Thyroid gland (tissue), 4 donors: Measurements from ENCODE around the gene PHC2.

Experiments
- CTCF ChIP-seq, 6 experiments: fragments of 200-600 bp in 3 of 6; fragments of 450-650 bp in 3 of 6; sonication (generic) in 3 of 6; IDR thresholded peaks; one replicate each; pipeline ENCODE4 v1.5.1; 2016 to 2019; ENCODE audit warnings: antibody characterized with exemption in 6 of 6, mild to moderate bottlenecking in 2 of 6, inconsistent platforms in 1 of 6, moderate library complexity in 1 of 6
- POLR2A ChIP-seq, 2 donors: fragments of 450-650 bp; IDR thresholded peaks; one replicate each; pipeline ENCODE4 v1.6.1; 2017; ENCODE audit warnings: antibody characterized with exemption in 2 of 2, mild to moderate bottlenecking in 2 of 2, moderate library complexity in 1 of 2

- TF ChIP-seq POLR2A (IDR thresholded peaks at IDR 0.05) (no peak), CTCF (IDR thresholded peaks at IDR 0.05) (no peak)
Observed at GRCh38 chr1:33302325-33302724, 128.6 kb downstream of the PHC2 start.
